IPS-11a (cell line): ENCODE results near the gene CYB561A3.
A peak's percentile ranks its signal among the peaks of the same experiment; 100 is the strongest.

Experiments
- H3K4me3 ChIP-seq: one replicate; pipeline ENCODE4 v1.5.1; 2013; ENCODE audit warnings: low read depth, low read length, control low read depth

The CYB561A3 gene

GRCh38 chr11:61369372-61370348, 8.0 kb upstream of the CYB561A3 start:
- H3K4me3 ChIP-seq: no peak overlapping the region

DNA sequence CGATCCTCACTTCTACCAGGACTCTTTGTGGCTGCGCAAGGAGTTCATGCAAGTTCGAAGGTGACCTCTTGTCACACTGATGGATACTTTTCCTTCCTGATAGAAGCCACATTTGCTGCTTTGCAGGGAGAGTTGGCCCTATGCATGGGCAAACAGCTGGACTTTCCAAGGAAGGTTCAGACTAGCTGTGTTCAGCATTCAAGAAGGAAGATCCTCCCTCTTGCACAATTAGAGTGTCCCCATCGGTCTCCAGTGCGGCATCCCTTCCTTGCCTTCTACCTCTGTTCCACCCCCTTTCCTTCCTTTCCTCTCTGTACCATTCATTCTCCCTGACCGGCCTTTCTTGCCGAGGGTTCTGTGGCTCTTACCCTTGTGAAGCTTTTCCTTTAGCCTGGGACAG, 7.0 kb upstream of the CYB561A3 start:
- H3K4me3 ChIP-seq: no peak overlapping the region

GRCh38 chr11:61367406-61367805, 5.7 kb upstream of the CYB561A3 start:
- H3K4me3 ChIP-seq: no peak overlapping the region

DNA sequence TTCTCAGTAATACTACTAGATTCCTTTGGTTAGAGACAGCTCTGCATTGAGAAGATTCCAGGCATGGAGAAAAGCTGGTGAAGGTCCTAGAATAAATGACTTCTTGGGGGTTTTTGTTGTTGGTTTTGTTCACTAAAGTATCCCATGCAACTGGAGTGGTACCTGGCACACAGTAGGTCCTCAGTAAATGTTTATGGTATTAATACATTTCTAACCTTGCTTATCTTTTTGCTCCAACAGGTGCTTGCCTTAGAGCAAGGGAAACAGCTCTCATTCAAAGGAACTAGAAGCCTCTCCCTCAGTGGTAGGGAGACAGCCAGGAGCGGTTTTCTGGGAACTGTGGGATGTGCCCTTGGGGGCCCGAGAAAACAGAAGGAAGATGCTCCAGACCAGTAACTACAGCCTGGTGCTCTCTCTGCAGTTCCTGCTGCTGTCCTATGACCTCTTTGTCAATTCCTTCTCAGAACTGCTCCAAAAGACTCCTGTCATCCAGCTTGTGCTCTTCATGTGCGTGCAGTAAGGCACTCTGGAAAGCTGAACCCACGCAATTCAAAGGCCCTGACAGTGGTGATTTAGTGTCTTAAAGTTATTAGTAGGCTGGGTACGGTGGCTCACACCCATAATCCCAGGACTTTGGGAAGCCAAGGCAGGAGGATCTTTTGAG, 2.5 kb upstream of the CYB561A3 start:
- no peak overlapping the region for H3K4me3 ChIP-seq

GRCh38 chr11:61362542-61362875, 827 bp upstream of the CYB561A3 start:
- H3K4me3 ChIP-seq: peak overlapping the region; percentile 99

DNA sequence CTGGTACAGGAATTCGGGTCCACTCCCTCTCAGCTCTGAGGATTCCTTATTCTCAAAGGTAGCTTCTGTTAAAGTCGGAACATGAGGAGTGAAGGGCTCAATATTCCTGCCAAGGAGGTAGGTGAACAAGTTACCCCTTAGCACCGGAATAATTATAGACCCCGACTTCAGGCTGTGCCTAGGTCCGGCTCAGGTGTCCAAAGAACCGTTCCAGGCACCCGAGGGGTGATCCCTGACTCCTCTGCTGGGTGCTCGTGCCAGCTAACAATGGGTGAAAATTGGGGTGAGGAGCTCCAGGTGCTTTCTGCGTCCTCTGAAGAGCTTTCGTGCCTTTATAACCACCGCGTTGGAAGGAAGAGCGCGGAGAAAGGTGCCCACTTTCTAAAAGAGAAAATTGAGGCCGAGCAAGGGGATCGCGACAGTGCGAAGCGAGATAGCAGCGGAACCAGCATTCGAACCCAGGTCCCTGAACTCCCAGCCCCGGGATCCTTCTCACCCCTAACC, 393 bp downstream of the CYB561A3 start:
- peak overlapping the region; percentile 99 for H3K4me3 ChIP-seq

GRCh38 chr11:61359516-61359915, 2.2 kb downstream of the CYB561A3 start:
- no peak overlapping the region for H3K4me3 ChIP-seq

DNA sequence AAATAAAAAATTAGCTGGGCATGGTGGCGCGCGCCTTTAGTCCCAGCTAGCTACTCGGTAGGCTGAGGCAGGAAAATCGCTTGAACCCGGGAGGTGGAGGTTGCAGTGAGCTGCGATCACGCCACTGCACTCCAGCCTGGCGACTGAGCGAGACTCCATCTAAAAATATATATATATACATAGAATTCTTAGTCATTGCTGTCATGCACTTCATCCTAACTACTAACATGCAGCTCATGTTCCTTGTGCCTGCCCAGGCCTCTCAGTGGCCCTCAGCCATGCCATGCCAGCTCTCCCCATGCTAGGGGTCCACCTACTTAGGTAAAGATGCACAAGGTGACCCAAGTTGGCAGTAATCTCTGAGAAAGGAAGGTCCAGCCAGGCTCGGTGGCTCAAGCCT, 3.1 kb downstream of the CYB561A3 start:
- no peak overlapping the region for H3K4me3 ChIP-seq

DNA sequence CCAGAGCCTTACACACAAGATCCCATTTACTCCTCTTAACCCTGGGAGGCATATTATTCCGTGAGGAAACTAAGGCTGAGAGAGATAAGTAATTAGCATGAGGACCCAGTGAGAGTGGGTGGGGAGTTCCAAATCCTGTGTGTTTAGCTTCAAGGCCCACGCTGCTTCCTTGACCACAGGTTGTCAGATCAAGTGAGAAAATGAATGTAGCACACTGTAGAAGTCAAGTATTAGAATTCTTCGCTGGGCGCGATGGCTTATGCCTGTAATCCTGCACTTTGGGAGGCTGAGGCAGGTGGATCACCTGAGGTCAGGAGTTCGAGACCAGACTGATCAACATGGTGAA, 3.8 kb downstream of the CYB561A3 start:
- H3K4me3 ChIP-seq: no peak overlapping the region

GRCh38 chr11:61357233-61357893, 4.3 kb downstream of the CYB561A3 start:
- no peak overlapping the region for H3K4me3 ChIP-seq

- H3K4me3 ChIP-seq: no peak overlapping the region
Observed at GRCh38 chr11:61356706-61357105, 5.0 kb downstream of the CYB561A3 start.

DNA sequence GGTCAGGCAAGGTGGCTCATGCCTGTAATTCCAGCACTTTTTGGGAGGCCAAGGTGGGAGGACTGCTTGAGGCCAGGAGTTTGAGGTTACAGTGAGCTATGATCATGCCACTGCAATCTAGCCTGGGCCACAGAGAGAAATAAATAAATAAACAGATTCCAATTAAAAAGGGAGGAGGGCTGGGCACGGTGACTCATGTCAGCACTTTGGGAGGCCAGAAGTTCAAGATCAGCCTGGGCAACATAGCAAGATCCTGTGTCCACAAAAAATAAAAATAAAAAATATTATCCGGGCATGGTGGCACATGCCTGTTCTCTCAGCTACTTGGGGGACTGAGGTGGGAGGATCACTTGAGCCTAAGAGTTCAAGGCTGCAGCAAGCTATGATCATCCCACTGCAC, 7.5 kb downstream of the CYB561A3 start:
- H3K4me3 ChIP-seq: no peak overlapping the region

- H3K4me3 ChIP-seq: no peak overlapping the region
Observed at GRCh38 chr11:61353131-61354067, 8.3 kb downstream of the CYB561A3 start.

DNA sequence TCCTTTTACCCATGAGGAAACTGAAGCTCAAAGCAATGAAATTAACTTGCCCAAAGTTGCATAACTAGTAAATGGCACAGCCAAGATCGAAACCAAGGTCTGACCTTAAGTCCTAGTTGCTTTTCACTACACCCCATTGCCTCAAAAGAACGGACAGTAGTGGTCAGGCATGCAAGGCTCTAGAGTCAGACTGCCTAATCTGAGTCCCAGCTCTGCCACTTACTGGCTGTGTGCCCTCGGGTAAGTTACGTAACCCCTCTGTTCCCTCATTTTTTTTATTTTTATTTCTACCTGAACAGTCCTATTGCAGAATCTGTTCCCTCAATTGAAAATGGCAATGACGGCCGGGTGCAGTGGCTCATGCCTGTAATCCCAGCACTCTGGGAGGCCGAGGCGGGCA, 9.6 kb downstream of the CYB561A3 start:
- H3K4me3 ChIP-seq: no peak overlapping the region

GRCh38 chr11:61350803-61351202, 10.9 kb downstream of the CYB561A3 start:
- no peak overlapping the region for H3K4me3 ChIP-seq

DNA sequence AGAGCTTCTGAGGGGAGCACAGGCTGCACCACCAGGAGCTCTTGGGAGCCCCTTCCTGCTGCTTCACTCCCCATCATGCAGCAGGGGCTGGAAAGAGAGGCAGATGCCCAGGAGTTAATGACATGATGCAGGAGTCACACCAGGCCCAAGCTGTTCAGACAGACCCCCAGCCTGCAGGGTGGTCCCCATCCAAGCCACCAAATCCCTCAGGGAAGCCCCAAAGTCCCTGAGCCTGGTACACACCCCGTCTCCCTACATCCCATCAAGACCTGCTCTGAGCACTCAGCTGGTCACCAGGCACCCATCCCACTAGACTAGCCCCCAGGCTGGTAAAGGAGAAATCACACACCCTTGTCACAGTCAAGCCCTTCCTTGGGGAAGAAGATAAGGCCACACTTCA, 11.3 kb downstream of the CYB561A3 start:
- no peak overlapping the region for H3K4me3 ChIP-seq

- no peak overlapping the region for H3K4me3 ChIP-seq
Observed at GRCh38 chr11:61349916-61350315, 11.8 kb downstream of the CYB561A3 start.

GRCh38 chr11:61349189-61349751, 12.4 kb downstream of the CYB561A3 start:
- H3K4me3 ChIP-seq: no peak overlapping the region

- no peak overlapping the region for H3K4me3 ChIP-seq
Observed at GRCh38 chr11:61347916-61348461, 13.7 kb downstream of the CYB561A3 start.
